IPS DF 6.9 (cell line): ENCODE measurements around the gene TBCCD1.
A peak's percentile ranks its signal among the peaks of the same experiment; 100 is the strongest.
"Not testable (repeated sequence)": the region's sequence is repeated elsewhere in the genome, so short reads cannot be mapped to it uniquely, and the experiment has no call there.

Experiments
- DNase-seq: peaks from one replicate; pipeline ENCODE4 v3.0.0-alpha.2; 2013; ENCODE audit warnings: low read depth, low spot score
- H3K27ac ChIP-seq: one replicate; pipeline ENCODE4 v1.5.1; 2013; ENCODE audit warnings: low read length, control low read depth
- H3K27me3 ChIP-seq: 2 replicates; pipeline ENCODE4 v1.6.1; 2013; ENCODE audit warnings: mild to moderate bottlenecking, low read length; ENCODE audit not compliant: control insufficient read depth, insufficient read depth
- H3K36me3 ChIP-seq: 2 replicates; pipeline ENCODE4 v1.6.1; 2013; ENCODE audit warnings: low read length; ENCODE audit not compliant: control insufficient read depth, insufficient read depth
- H3K4me1 ChIP-seq: 2 replicates; pipeline ENCODE4 v1.6.1; 2013; ENCODE audit warnings: low read length; ENCODE audit not compliant: control insufficient read depth, insufficient read depth
- H3K4me3 ChIP-seq: 2 replicates; pipeline ENCODE4 v1.5.1; 2013; ENCODE audit warnings: mild to moderate bottlenecking, low read length
- H3K9me3 ChIP-seq: 2 replicates; pipeline ENCODE4 v1.6.1; 2013; ENCODE audit warnings: low read length, inconsistent platforms; ENCODE audit not compliant: control insufficient read depth, insufficient read depth
- WGBS: extraction: QIAGEN DNeasy Blood & Tissue Kit; methylation state at CpG from one replicate; pipeline ENCODE4 v1.1.7; 2013; ENCODE audit warnings: mixed read lengths, missing lambda C conversion rate; ENCODE audit not compliant: insufficient read length, insufficient coverage; 5-methylcytosine and 5-hydroxymethylcytosine counted together

TBCCD1 gene

GRCh38 chr3:186580785-186581184 lies 13.6 kb upstream of the TBCCD1 start:
- DNase-seq, result no peak
- Histone ChIP-seq H3K9me3 (no peaks in the 10 kb centered on the region), H3K36me3 (peaks cover 19% of the 10 kb centered on the region)

DNA sequence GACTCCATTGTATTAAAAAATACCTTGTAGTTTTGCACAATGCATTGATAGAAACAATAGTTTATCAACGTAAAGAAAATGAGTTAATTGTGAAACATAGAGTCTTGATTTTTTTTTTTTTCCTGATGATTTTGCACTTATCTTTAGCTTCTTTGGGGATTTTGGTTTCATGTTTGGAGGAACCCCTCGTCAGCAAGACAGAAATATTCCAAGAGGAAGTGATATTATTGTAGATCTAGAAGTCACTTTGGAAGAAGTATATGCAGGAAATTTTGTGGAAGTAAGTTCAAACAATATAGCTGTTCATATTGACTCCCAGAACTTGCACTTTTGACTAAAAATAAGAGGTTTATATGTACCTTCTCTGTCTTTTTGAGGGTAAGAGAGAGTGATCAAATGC lies 10.4 kb upstream of the TBCCD1 start:
- WGBS, result no CpG with 5 or more reads among the region's 2 CpGs
- no peaks in the 10 kb centered on the region for H3K4me1 ChIP-seq
- DNase-seq, result no peak
- no peaks in the 10 kb centered on the region for H3K9me3 ChIP-seq
- H3K27me3 ChIP-seq, result no peaks in the 10 kb centered on the region
- no peak overlapping the region for H3K4me3 ChIP-seq
- peaks cover 10% of the 10 kb centered on the region for H3K36me3 ChIP-seq
- no peak overlapping the region for H3K27ac ChIP-seq

More at GRCh38 chr3:186580785-186581184, 13.6 kb upstream of the TBCCD1 start:
- Histone ChIP-seq H3K4me1 (no peaks in the 10 kb centered on the region), H3K27ac (no peak overlapping the region), H3K27me3 (no peaks in the 10 kb centered on the region), H3K4me3 (no peak overlapping the region)
- WGBS, result no CpG with 5 or more reads among the region's 3 CpGs

- no CpG with 5 or more reads among the region's 2 CpGs for WGBS
These were observed 4.5 kb upstream of the TBCCD1 start for GRCh38 chr3:186571644-186572013.

GRCh38 chr3:186570941-186571643 lies 4.0 kb upstream of the TBCCD1 start:
- Histone ChIP-seq H3K4me3 (peak overlapping the region; percentile 93), H3K9me3 (no peaks in the 10 kb centered on the region), H3K4me1 (0 out of 2 replicates have a peak, but pooled peaks cover 1% of the 10 kb centered on the region), H3K27ac (no peak overlapping the region), H3K36me3 (peaks cover 5% of the 10 kb centered on the region; the same call in 1 of the 2 replicates), H3K27me3 (no peaks in the 10 kb centered on the region)
- no CpG with 5 or more reads among the region's 21 CpGs for WGBS
- no peak for DNase-seq

More at GRCh38 chr3:186571644-186572013, 4.5 kb upstream of the TBCCD1 start:
- H3K4me3 ChIP-seq, result no peak overlapping the region
- peaks cover 6% of the 10 kb centered on the region; the same call in 1 of the 2 replicates for H3K36me3 ChIP-seq
- H3K27ac ChIP-seq, result no peak overlapping the region
- H3K27me3 ChIP-seq, result no peaks in the 10 kb centered on the region
- no peaks in the 10 kb centered on the region for H3K4me1 ChIP-seq
- no peaks in the 10 kb centered on the region for H3K9me3 ChIP-seq
- no peak for DNase-seq

GRCh38 chr3:186570096-186570940 lies 3.2 kb upstream of the TBCCD1 start, which contains the start of gene DNAJB11:
TSS of gene DNAJB11 (plus strand) at chr3:186570720. CDS start at chr3:186570898, 178 bp downstream.
- WGBS, result no CpG with 5 or more reads among the region's 59 CpGs
- H3K27ac ChIP-seq, result no peak within 1 kb of the TSS
- H3K4me1 ChIP-seq, result 0 out of 2 replicates have a peak, but pooled peaks cover 1% of the 10 kb centered on the region
- peak within 1 kb of the TSS; percentile 93 for H3K4me3 ChIP-seq
- H3K27me3 ChIP-seq, result no peaks in the 10 kb centered on the region
- peak; percentile 98 for DNase-seq
- no peaks in the 10 kb centered on the region; the same call in 1 of the 2 replicates for H3K36me3 ChIP-seq
- H3K9me3 ChIP-seq, result no peaks in the 10 kb centered on the region

DNA sequence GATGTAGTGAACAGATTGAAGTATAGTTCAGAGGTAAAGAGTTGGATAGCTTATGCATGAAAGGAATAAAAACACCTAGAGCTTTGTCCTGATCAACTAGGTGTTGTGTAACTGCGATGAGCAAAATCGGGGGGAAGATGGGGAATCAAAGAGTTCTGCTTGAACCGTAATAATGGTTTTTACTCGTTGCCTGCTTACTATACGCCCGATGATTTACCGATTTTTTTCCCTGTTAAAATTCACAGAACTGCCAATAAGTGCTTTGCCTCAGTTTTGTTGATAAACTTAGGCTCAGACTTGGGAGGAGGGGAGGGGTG lies 2.6 kb upstream of the TBCCD1 start:
- no peaks in the 10 kb centered on the region for H3K27me3 ChIP-seq
- H3K9me3 ChIP-seq, result no peaks in the 10 kb centered on the region
- no peaks in the 10 kb centered on the region; the same call in 1 of the 2 replicates for H3K36me3 ChIP-seq
- no peak for DNase-seq
- peak overlapping the region; percentile 50; the same call in 1 of the 2 replicates for H3K4me3 ChIP-seq
- H3K4me1 ChIP-seq, result 0 out of 2 replicates have a peak, but pooled peaks cover 1% of the 10 kb centered on the region
- no peak overlapping the region for H3K27ac ChIP-seq
- no CpG with 5 or more reads among the region's 7 CpGs for WGBS

GRCh38 chr3:186569361-186569760 lies 2.2 kb upstream of the TBCCD1 start:
- DNase-seq, H3K4me1 ChIP-seq, H3K27me3 ChIP-seq, H3K27ac ChIP-seq, H3K36me3 ChIP-seq, H3K4me3 ChIP-seq, H3K9me3 ChIP-seq: not testable (repeated sequence)
- no CpG with 5 or more reads among the region's 11 CpGs for WGBS

- DNase-seq, result no peak
- Histone ChIP-seq H3K9me3 (no peaks in the 10 kb centered on the region), H3K36me3 (no peaks in the 10 kb centered on the region; the same call in 1 of the 2 replicates), H3K27me3 (no peaks in the 10 kb centered on the region), H3K4me3 (peak overlapping the region; percentile 93), H3K27ac (no peak overlapping the region), H3K4me1 (0 out of 2 replicates have a peak, but pooled peaks cover 1% of the 10 kb centered on the region)
- no CpG with 5 or more reads among the region's 14 CpGs for WGBS
These were observed 417 bp downstream of the TBCCD1 start for GRCh38 chr3:186566772-186567071.

DNA sequence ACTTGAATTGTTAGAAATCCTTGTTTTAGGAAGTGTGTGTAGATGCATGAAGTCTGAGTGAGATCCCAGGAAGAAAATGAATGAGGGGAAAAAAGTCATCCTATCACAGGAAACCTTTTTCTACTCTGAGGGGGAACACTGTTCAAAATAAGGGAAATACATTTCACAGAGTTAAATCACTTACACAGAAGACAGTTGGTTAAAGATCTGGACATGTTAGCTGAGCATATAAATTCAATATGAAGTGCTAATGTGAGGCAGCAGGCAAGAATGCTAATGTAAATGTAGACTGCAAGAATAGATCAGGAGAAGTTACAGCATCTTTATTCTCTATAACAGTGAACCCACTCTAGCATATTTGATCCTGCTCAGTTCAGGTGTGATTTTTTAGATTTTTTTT lies 2.6 kb downstream of the TBCCD1 start:
- no peaks in the 10 kb centered on the region for H3K27me3 ChIP-seq
- no peak overlapping the region for H3K4me3 ChIP-seq

GRCh38 chr3:186552408-186553031 lies 14.6 kb downstream of the TBCCD1 start:
- Histone ChIP-seq H3K27ac (no peak overlapping the region), H3K4me1 (no peaks in the 10 kb centered on the region), H3K27me3 (no peaks in the 10 kb centered on the region), H3K36me3 (peaks cover 3% of the 10 kb centered on the region; the same call in 1 of the 2 replicates), H3K4me3 (no peak overlapping the region), H3K9me3 (no peaks in the 10 kb centered on the region)
- DNase-seq, result no peak
- WGBS, result 100% methylated on average over 1 of the region's 5 CpGs

More for the DNA sequence above, 2.6 kb downstream of the TBCCD1 start:
- Histone ChIP-seq H3K4me1 (0 out of 2 replicates have a peak, but pooled peaks cover 1% of the 10 kb centered on the region), H3K9me3 (no peaks in the 10 kb centered on the region), H3K36me3 (no peaks in the 10 kb centered on the region; the same call in 1 of the 2 replicates), H3K27ac (no peak overlapping the region)
- DNase-seq, result no peak
